Pancreas (tissue), 10 donors: ENCODE data around the gene PSMA7. TPM values are rescaled to one million over a fixed set of nuclear protein-coding genes. Genes with fewer than 3 reads are reported as not detected.

ENCODE experiments used
- ATAC-seq, 4 donors: fragments of 200-7000 bp; cut with Tn5 transposase; one replicate each; pipeline versions ENCODE4 v1.8.0 to v1.9.1; 2020; ENCODE audit warnings: mild to moderate bottlenecking in 4 of 4, moderate library complexity in 4 of 4
- DNase-seq, 6 donors: peaks; one replicate each; pipeline ENCODE4 v3.0.0-alpha.2; 2020
- FAIRE-seq: peaks from 2 replicates; lab custom pipeline; 2012; peaks lifted over from hg19 to GRCh38; lab: Jason Lieb, UNC
- H3K27ac ChIP-seq, 4 donors: fragments of 200-600 bp; sonication (generic); 1 replicate in 3 of 4; 2 replicates in 1 of 4; pipeline versions ENCODE4 v1.5.0 to v1.8.0; 2020
- H3K27me3 ChIP-seq, 4 donors: fragments of 200-600 bp; one replicate each; pipeline ENCODE4 v1.8.0; 2021
- H3K36me3 ChIP-seq, 3 donors: fragments of 200-600 bp; sonication (generic) in 1 of 3; one replicate each; pipeline versions ENCODE4 v1.5.0 to v1.8.0; 2020 to 2021
- H3K4me1 ChIP-seq, 3 donors: fragments of 200-600 bp; one replicate each; pipeline ENCODE4 v1.8.0; 2021
- H3K4me3 ChIP-seq, 4 donors: fragments of 200-600 bp; sonication (generic) in 2 of 4; one replicate each; pipeline versions ENCODE4 v1.5.0 to v1.8.0; 2020 to 2021
- H3K9me3 ChIP-seq, 4 donors: fragments of 200-600 bp; one replicate each; pipeline ENCODE4 v1.8.0; 2021
- WGBS, 2 donors: extraction: QIAGEN DNeasy Blood & Tissue Kit; methylation state at CpG; one replicate each; pipeline ENCODE4 v1.1.7; 2013; 5-methylcytosine and 5-hydroxymethylcytosine counted together
- intact Hi-C, 3 donors: fragments of 100-400 bp; cut with DNase I; formaldehyde crosslinking; loops; one replicate each; pipeline versions ENCODE4 v1.11.1 to v1.14.2; 2022
- polyA plus RNA-seq, 2 donors: library from polyadenylated mRNA; stranded (reverse); fragments of 200-250 nt; gene quantifications; one replicate each; pipeline ENCODE4 v1.2.3, GENCODE V29; 2013
- total RNA-seq, 6 donors: library from RNA; stranded (reverse); fragmentation: NEBNext Ultra II Directional in 4 of 6; extraction: Animal tissue kit (Norgen Biotek cat#: 25700) in 4 of 6; gene quantifications; one replicate each; pipeline versions ENCODE4 v1.2.1 to v1.2.4, GENCODE V29; 2021 to 2023
- TF ChIP-seq, protein P1 (sequence below), 4 donors: fragments of 200-600 bp; sonication (generic) in 3 of 4; IDR thresholded peaks; one replicate each; pipeline versions ENCODE4 v1.5.0 to v1.8.0; 2021; ENCODE audit warnings: antibody characterized with exemption in 4 of 4
- donor health status: healthy with polysubstance abuse.
- donor health status: DM: no; HTN: no; CAD: no; lungs with moderate emphysema.
- donor health status: DM: no; HTN: no; CAD: no.
- donor health status: control.
- donor health status: control.
- donor health status: Bipolar disorder and iron deficiency.
- donor health status: DM: yes; HTN: yes; CAD: no.
- donor health status: DM: no; HTN: no; CAD: no.
- donor health status: DM: no; HTN: no; CAD: no.
- donor health status: DM: yes; HTN: yes; CAD: no.

PSMA7 gene
- total and polyA plus RNA-seq, 8 donors, result 55.6 to 119 (median 74.3) TPM

DNA sequence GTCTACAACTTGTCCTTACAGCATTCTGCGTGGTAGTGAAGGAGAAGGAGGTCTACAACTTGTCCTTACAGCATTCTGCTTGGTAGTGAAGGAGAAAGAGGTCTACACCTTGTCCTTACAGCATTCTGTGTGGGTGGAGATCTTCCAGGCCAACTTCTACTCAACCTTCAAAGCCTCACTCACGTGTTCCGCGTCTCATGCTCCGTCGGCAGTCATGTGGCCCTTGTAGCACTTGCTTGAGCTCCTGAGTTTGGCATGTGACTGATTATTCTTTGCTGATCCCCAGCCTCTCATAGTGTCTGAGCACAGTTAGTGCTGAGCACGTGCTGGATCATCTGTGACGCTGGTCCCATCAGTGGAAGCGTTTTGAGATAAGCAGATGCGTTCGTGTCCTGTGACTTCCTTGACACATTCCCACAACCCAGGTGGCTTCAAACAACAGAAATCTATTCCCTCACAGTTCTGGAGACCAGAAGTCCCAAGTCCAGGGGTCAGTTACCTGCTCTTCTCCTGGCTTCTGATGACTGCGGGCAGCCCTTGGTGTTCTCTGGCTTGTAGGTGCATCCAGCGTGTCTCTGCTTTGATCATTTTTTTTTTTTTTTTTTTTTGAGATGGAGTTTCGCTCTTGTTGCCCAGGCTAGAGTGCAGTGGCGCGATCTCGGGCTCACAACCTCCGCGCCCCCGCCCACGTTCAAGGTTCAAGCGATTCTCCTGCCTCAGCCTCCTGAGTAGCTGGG, 3.0 kb upstream of the PSMA7 start:
- no peak for ATAC-seq
- no peak overlapping the region for H3K27ac ChIP-seq
- WGBS, 2 donors, result 94 to 96% methylated on average over 22 of the region's 22 CpGs
- TF ChIP-seq, protein P1, sequence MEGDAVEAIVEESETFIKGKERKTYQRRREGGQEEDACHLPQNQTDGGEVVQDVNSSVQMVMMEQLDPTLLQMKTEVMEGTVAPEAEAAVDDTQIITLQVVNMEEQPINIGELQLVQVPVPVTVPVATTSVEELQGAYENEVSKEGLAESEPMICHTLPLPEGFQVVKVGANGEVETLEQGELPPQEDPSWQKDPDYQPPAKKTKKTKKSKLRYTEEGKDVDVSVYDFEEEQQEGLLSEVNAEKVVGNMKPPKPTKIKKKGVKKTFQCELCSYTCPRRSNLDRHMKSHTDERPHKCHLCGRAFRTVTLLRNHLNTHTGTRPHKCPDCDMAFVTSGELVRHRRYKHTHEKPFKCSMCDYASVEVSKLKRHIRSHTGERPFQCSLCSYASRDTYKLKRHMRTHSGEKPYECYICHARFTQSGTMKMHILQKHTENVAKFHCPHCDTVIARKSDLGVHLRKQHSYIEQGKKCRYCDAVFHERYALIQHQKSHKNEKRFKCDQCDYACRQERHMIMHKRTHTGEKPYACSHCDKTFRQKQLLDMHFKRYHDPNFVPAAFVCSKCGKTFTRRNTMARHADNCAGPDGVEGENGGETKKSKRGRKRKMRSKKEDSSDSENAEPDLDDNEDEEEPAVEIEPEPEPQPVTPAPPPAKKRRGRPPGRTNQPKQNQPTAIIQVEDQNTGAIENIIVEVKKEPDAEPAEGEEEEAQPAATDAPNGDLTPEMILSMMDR (IDR thresholded peaks at IDR 0.05), result no peak
- no peaks in the 10 kb centered on the region for H3K27me3 ChIP-seq
- no peak for DNase-seq
- no peak for FAIRE-seq
- H3K4me3 ChIP-seq, result no peak overlapping the region
- intact Hi-C loops, result no loop called here
- no peaks in the 10 kb centered on the region for H3K9me3 ChIP-seq
- no peaks in the 10 kb centered on the region for H3K36me3 ChIP-seq
- peaks cover 13 to 18% (median 14%) of the 10 kb centered on the region in 3 donors for H3K4me1 ChIP-seq

DNA sequence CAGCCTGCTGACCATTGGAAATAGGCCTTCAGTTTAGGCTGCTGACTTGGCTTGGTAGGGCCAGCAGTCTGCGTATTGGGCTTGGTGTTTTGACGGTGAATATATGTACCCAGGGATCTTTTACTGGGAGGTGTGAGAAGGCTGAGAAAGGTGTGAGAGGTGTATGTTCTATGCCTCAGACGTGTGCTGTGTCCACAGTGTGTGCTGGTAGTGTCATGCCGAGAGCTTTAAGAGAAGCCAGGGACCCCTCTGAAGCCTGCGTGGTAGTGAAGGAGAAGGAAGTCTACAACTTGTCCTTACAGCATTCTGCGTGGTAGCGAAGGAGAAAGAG, 2.5 kb upstream of the PSMA7 start:
- H3K27me3 ChIP-seq, result no peaks in the 10 kb centered on the region
- no peak overlapping the region for H3K4me3 ChIP-seq
- intact Hi-C loops, result no loop called here
- no peak overlapping the region for H3K27ac ChIP-seq
- ATAC-seq (no peak), FAIRE-seq (no peak), DNase-seq (no peak)
- no peaks in the 10 kb centered on the region for H3K36me3 ChIP-seq
- no peaks in the 10 kb centered on the region for H3K9me3 ChIP-seq
- H3K4me1 ChIP-seq, result peaks cover 16 to 23% (median 20%) of the 10 kb centered on the region in 3 donors
- TF ChIP-seq, protein P1 (IDR thresholded peaks at IDR 0.05), result no peak
- 90 to 94% methylated on average over 7 of the region's 7 CpGs for WGBS, 2 donors

DNA sequence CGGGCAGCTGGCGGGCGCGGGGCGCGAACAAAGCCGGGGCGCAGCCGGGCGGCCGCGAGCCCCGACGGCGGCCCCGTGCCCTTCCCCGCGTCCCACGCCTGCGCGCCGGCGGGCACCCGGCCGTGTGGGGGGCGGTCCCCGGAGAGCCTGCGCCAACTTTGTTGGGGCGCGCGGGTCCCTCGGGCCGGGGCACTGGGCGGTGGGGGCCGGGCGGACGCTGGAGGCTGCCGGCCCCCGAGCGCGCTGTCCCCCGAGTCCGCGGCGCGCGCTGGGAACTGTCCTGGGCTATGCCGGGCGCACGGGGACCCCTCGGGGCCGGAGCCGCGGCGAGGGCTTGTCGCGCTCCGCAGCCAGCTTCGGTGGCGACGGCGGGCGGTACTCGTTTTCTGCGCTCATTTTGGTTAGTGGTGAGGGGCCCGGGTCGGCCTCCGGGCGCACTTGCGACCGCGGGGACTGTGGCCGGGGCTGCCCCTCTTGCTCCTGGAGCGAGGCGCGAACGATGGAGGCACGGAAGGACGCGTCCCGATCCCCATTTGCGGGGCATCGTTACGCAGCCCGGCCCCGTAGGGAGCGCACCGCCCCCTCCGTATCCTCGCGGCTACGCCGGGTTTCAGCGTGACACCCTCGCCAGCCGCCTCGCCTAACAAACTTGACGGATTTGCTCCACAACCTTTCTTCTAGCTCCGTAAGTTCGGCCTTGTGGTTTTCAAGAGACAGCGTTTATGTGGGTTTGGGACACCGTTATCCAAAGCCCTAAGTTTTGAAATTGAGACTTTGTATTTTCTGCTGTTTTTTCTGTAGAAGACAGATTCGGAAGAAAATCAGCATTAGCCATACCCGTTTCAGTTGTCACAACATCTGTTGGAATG, 997 bp upstream of the PSMA7 start:
- H3K27ac ChIP-seq, result peak overlapping the region; percentile 26 to 99 (median 88)
- H3K4me1 ChIP-seq, result peaks cover 16 to 26% (median 21%) of the 10 kb centered on the region in 3 donors
- no peaks in the 10 kb centered on the region for H3K9me3 ChIP-seq
- peaks cover 2 to 13% (median 8%) of the 10 kb centered on the region in 3 donors for H3K36me3 ChIP-seq
- H3K27me3 ChIP-seq, result no peaks in the 10 kb centered on the region
- peak overlapping the region; percentile 77 to 94 (median 88) for H3K4me3 ChIP-seq
- FAIRE-seq (no peak), DNase-seq (peak; percentile 40 to 84 (median 54)), ATAC-seq (peak in 3 of 4 donors; percentile 35 to 39 (median 39))
- intact Hi-C loops, result no loop called here
- TF ChIP-seq, protein P1 (IDR thresholded peaks at IDR 0.05), result no peak
- 0 to 1% methylated on average over 65 to 104 of the region's 104 CpGs for WGBS, 2 donors

DNA sequence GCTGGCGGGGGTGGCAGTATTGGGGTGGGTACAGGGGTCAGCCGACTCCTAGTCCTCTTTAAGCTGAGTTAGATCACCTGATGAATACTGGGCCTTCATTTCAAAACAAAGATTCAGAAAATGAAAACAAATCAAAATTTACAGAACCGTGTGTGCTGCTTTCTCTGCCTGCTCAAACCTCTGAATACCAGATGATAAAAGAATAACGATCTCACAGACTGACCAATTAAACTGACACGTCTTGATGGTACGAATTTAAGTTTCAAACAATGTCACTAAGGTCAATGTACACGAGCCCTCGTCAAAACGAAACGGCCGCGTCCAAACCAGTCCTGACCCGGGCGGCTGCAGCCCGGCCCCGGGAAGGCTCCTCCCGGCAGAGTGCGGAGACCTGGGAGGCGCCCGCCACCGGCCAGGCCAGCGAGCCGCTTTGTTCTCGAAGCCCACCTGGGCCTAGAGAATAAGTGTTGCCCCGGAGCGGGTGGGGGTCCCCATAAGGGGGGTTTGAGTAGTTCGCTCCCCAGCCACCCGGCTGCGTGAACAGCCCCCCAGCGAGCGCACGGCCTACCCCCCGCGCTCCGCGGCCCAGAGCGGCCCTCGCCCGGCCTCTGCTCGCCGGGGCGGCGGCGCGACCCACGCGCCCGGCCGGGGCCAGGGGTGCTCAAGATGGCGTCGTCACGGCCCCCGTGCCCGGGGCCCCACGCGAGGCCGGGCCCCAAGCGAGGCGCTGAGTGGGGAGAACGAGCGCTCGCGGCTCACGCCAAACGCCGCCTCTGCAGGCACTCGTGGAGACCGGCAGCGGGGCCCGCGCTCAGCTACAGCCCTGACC, 728 bp downstream of the PSMA7 start:
- peak overlapping the region; percentile 76 to 99 (median 88) for H3K27ac ChIP-seq
- WGBS, 2 donors, result 0% methylated on average over 65 to 71 of the region's 71 CpGs
- no peaks in the 10 kb centered on the region for H3K9me3 ChIP-seq
- peaks cover 16 to 26% (median 21%) of the 10 kb centered on the region in 3 donors for H3K4me1 ChIP-seq
- intact Hi-C loops, result no loop called here
- TF ChIP-seq, protein P1 (IDR thresholded peaks at IDR 0.05), result no peak
- FAIRE-seq (no peak), ATAC-seq (peak in 3 of 4 donors; percentile 19 to 28 (median 24)), DNase-seq (peak in 3 of 6 donors; percentile 40 to 80 (median 77))
- H3K27me3 ChIP-seq, result no peaks in the 10 kb centered on the region
- H3K4me3 ChIP-seq, result peak overlapping the region; percentile 67 to 94 (median 88)
- H3K36me3 ChIP-seq, result peaks cover 10 to 30% (median 23%) of the 10 kb centered on the region in 3 donors
